GM18951 (cell line): ENCODE data around the gene CCL4.
"Not testable (repeated sequence)": the region's sequence is repeated elsewhere in the genome, so short reads cannot be mapped to it uniquely, and the experiment has no call there.

Source experiments
- POLR2A ChIP-seq: IDR thresholded peaks from 4 replicates; pipeline ENCODE4 v1.6.1; 2011; ENCODE audit warnings: mild to moderate bottlenecking; ENCODE audit not compliant: insufficient read length, insufficient read depth; ENCODE audit errors: extremely low read depth
- in situ Hi-C: fragments of 300-500 bp; cut with MboI; formaldehyde crosslinking; loops from one replicate; pipeline ENCODE4 v1.12.0; 2022; ENCODE audit warnings: low sequenced_read_pairs, mixed read lengths, inconsistent platforms; ENCODE audit not compliant: unreplicated experiment

The CCL4 gene

DNA sequence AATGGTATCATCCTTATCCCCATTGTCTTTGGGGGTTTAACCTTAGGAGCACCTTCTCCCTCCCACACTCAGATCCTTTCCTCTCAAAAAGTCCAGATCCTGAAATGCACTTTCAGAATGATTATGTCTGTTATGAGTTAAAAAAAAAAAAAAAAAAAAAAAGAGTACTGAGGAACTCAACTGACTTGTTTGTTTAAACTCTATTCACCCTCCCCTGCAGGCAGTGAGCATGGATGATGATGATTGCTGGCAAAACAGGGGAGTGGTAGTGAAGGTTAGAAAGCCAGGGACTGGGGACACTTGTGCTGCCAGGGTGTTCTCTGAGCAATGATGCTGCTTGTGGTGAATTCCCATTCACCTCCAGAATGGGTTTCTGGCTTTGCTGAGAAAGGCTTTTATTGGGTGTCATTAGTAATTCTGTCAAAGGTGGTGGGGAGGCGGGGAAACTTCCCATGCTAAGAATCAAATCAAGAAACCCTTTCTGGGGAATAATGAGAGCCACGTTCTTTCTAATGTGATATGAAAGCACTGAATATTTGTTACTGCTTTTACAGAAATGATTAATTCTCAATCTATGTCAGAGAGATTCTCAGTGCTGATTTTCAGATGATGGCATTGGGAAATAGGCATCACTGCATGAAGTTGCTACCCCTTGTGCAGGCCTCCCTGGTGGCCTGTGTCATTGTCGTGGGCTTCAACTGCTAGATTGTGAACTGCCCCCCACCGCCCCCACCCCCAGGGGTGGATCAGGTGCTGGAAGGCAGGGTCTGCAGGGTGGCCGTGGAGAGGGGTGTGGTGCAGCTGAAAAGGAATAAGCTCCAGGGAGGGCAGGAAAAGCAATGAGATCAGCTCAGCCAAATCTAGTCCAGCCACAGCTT, 14.1 kb downstream of the CCL4 start:
- in situ Hi-C loops = no loop called here
- no peak for TF ChIP-seq POLR2A

DNA sequence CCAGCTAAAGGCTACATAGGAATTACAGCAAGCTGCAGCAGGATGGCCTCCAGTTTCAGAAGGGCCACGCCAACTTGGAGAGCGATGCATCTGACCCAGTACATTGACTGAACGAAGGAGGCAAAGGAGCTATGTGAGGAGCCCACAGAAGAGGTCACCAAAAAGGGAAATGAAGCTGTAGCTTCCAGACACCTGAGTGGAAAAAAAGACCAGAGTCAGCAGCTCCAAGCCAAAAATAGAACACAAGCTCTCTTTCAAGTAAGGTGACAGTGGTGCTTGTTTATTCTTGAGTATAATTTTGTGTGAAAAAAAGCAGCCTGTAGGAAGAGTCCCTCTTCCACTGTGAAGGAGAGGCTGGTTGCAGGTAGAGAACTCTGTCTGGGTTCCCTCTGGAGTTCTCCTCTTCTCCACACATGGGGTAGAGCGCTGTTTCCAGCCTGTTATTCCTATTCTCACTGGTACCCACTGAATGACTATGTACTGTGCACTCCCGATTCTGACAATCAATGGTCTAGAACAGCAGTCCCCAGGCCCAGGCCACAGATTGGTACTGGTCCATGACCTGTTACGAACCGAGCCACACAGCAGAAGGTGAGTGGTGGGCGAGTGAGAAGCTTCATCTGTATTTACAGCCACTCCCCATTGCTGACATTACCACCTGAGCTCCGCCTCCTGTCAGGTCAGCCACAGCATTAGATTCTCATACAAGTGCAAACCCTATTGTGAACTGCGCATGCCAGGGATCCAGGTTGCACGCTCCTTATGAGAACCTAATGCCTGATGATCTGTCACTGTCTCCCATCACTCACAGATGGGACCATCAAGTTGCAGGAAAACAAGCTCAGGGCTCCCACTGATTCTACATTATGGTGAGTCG, 15.1 kb downstream of the CCL4 start:
- TF ChIP-seq POLR2A = no peak
- in situ Hi-C loops = no loop called here

DNA sequence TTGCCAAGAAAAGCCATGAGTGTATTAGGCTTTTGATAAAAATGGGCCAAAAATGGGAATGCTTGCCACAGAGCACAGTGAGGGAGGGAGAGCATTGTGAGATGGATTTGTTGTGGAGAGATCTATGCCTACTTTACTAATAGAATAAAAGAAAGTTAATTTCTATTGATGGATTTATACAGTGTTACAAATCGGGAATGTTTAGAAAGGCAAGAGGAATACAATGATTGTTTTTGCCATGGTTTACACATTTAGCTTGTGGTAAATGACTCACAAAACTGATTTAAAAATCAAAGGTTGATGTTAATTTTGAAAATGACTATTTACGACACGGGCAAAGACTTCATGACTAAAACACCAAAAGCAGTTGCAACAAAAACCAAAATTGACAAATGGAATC, 16.6 kb downstream of the CCL4 start:
- no peak for TF ChIP-seq POLR2A
- in situ Hi-C loops = no loop called here

DNA sequence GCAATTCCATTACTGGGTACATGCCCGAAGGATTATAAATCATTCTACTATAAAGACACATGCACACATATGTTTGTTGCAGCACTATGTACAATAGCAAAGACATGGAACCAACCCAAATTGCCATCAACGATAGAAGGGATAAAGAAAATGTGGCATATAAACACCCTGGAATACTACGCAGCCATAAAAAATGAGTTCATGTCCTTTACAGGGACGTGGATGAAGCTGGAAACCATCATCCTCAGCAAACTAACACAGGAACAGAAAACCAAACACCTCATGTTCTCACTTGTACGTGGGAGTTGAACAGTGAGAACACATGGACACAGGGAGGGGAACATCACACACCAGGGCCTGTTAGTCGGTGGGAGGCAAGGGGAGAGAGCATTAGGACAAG, 17.5 kb downstream of the CCL4 start:
- in situ Hi-C loops = not testable (repeated sequence)

DNA sequence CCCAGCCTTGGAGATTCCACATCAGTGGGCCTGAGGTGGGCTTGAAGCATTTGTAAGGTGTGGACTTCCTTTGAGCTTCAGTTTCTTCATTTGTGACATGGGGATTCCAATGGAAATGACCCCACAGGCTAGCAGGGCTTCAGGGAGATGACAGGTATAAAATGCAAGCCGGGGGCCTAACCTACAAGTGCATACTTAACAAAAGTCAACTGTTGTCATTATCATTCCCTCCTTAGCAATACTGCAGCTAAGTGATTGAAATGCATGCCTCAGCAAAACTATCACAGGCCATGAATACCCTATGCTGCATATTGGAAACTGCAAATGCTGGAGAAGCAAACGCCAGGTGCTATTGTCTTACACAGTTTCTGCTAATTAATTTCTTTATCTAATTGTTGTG, 19.8 kb downstream of the CCL4 start:
- no peak for TF ChIP-seq POLR2A
- in situ Hi-C loops = no loop called here

DNA sequence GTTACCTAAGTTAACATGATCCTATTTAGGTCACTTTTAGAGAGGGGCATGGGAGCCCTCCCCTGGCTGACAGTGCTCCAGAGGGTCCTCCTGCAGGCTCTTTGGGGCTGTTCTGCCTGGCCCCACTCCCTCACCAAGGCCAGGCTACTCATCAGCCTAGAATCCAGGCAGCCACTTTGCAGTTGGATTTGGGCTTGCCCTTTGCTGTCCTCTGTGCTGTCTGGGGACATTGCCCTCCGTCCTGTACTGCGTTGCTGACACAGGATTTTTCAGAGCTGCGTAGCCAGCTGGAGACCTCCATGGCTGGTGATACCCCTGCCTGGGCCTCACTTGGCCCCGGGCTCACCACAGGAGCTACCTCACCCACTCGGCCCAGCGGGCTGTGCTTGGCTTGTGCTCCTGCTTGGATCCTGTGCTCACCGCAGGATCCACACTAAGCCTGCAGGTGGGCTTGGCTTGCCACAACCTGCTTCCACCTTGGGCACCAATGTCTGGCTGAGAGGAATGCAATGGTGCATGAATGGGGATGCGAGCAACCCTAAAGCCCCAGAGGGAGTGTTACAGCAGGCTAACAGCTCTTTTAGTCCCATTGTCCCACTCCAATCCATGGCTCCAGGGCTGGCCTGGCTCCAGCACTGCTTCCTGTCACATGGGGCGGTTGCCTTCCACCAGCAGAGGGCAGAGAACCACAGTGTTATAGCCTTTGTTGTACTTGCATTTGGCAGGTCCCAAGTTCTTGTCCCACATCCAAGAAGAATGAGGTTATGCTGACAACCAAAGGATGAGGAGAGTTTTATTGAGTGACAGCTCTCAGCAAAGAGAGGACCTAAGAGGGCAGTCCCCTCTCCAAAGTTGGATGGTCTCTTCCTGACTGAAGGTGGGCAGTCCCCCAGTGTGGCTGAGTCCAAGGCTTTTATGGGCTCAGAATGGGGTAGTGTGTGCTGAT, 21.5 kb downstream of the CCL4 start:
- in situ Hi-C loops = no loop called here
- no peak for TF ChIP-seq POLR2A

DNA sequence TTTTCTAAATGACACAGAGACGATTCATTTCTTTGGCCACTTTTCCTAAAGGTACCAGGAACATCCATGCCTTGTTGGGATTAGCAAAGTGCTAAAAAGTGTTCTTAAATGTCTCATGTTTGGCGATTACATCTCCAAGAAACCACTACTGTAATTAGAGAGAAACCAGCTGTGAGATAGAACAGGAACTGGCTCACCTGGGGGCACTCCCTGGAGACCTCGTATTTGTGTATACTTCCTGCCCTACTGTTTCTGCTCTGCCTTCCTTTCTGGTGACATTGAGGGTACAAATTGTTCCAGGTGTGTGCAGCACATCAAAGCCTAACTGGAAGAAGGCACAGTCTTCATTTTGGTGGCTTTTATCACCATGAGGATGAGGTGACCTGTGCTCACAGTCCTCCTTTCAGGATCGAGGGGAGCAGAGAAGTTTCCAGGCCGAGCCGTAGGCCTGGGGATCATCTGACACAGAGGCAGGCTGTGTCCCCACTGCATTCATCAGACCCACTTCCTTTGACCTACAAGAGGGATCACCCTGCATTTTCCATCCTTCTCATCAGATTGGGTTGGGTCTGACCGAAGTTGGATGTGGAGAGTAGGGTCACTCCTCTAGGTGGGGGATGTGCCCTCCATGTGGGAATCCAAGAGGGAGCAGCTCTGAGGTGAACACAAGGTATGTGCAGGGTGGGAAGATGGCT, 23.7 kb downstream of the CCL4 start:
- in situ Hi-C loops = no loop called here
- no peak for TF ChIP-seq POLR2A

DNA sequence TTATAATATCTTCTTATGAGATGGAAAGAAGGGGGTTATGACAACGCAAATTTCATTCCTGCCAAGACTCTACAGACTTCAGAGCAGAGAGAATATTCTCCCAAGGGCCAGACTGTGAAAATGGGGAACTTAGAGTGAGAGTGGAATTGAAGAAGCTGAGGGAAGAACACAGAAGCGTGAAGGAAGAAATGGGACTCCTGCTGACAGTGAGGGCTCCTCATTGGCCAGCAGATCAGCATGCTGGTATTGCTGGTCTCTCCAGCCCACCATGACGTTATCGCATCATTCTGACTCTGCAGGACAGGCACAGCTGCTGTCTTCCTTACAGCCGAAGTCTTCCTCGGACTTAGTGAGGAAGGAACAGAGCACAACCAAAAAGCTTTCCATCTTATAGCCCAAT, 24.3 kb downstream of the CCL4 start:
- no peak for TF ChIP-seq POLR2A
- in situ Hi-C loops = no loop called here

DNA sequence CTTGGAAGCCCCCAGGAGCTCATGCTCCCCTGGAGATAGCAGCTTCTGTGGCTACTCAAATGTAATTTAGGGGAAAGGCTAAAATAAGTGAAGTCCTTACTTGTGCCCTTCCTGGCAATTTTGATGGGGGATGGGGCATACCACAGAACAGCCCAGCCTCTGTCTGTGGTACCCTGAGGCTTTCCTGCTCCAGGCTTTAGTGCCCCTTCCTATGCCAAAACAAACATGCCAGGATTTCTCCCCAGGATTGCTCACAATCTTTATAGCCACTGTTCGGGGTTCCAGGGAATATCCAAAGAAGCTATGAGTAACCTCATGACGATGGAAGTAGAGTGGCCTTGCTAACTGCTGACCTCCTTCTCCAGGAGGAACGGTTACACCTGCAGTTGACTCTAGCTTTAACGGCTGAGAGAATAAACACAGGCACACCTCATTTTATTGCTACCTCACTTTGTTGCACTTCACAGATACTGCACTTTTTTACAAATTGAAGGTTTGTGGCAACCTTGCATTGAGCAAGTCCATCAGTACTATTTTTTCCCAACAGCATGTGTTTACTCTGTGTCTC, 24.9 kb downstream of the CCL4 start:
- in situ Hi-C loops = no loop called here
- TF ChIP-seq POLR2A = no peak

DNA sequence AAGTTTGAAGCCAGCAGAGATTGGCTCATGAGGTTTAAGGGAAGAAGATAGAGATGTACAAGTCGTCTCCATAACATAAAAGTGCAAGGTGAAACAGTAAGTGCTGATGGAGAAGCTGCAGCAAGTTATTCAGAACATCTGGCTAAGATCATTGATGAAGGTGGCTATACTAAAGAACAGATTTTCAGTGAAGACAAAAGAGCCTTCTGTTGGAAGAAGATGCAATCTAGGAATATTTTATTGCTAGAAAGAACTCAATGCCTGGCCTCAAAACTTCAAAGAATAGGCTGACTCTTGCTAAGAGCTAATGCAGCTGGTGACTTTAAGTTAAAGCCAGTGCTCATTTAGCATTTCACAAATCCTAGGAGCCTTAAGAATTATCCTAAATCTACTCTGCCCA, 26.0 kb downstream of the CCL4 start:
- TF ChIP-seq POLR2A = no peak

DNA sequence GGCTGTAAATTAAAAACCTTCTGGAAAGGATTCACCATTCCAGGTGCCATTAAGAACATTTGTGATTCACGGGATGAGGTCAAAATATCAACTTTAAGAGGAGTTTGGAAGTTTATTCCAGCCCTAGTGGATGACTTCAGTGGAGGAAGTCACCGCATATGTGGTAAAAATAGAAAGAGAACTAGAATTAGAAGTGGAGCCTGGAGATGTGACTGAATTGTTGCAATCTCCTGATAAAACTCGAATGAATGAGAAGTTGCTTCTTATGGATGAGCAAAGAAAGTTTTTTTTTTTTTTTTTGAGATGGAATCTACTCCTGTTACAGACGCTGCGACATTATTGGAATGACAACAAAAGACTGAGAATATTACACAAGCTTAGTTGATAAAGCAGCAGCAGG, 26.7 kb downstream of the CCL4 start:
- in situ Hi-C loops = no loop called here
- no peak for TF ChIP-seq POLR2A

More for the DNA sequence above, 26.0 kb downstream of the CCL4 start:
- in situ Hi-C loops = no loop called here

DNA sequence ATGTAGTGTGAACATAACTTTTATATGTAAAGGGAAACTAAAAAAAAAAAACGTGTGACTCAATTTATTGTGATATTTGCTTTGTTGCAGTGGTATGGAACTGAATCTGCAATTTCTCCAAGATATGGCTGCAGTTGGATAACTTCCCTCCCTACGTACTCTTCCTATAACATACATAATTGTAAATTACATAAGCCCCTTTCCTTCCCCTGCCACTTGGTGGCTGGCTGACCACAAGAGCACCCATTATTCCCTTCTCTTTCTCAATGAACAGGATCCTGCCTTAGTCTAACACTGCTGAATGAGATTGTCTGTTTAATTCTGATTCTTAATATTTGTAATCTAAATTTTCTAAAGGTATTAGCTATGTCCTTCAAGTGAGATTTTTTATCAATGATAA, 27.8 kb downstream of the CCL4 start:
- in situ Hi-C loops = no loop called here
- no peak for TF ChIP-seq POLR2A
